ENCODE measurements around the gene ATP9A.
"Not testable (repeated sequence)": the region's sequence is repeated elsewhere in the genome, so short reads cannot be mapped to it uniquely, and the experiment has no call there.

Gene ATP9A

GRCh38 chr20:51796340-51796739 lies 28.1 kb upstream of the ATP9A start:
- no peak for DNase-seq

- no peak for DNase-seq
These were observed 24.8 kb upstream of the ATP9A start for GRCh38 chr20:51792960-51793359.

- DNase-seq: no peak
These were observed 23.4 kb upstream of the ATP9A start for GRCh38 chr20:51791626-51792025.

GRCh38 chr20:51790256-51790655 lies 22.1 kb upstream of the ATP9A start:
- no peak for DNase-seq

GRCh38 chr20:51789434-51789833 lies 21.2 kb upstream of the ATP9A start:
- peak in 1 of 2 donors; percentile 22 for DNase-seq

- no peak for DNase-seq
These were observed 20.6 kb upstream of the ATP9A start for GRCh38 chr20:51788822-51789221.

- DNase-seq: no peak
These were observed 16.1 kb upstream of the ATP9A start for GRCh38 chr20:51784299-51784698.

- not testable (repeated sequence) for DNase-seq
These were observed 10.1 kb upstream of the ATP9A start for GRCh38 chr20:51778229-51778759.

GRCh38 chr20:51775241-51775640 lies 7.1 kb upstream of the ATP9A start:
- DNase-seq: no peak

- DNase-seq: no peak
These were observed 4.0 kb upstream of the ATP9A start for GRCh38 chr20:51772236-51772635.

GRCh38 chr20:51769976-51770615 lies 1.9 kb upstream of the ATP9A start:
- peak; percentile 14 to 24 for DNase-seq

- no peak for DNase-seq
These were observed 748 bp upstream of the ATP9A start for GRCh38 chr20:51768759-51769517.

GRCh38 chr20:51766994-51767866 lies 960 bp downstream of the ATP9A start:
- DNase-seq: no peak

- not testable (repeated sequence) for DNase-seq
These were observed 2.8 kb downstream of the ATP9A start for GRCh38 chr20:51765381-51765780.

GRCh38 chr20:51763965-51764602 lies 4.1 kb downstream of the ATP9A start:
- peak; percentile 32 to 39 for DNase-seq

- DNase-seq: no peak
These were observed 7.2 kb downstream of the ATP9A start for GRCh38 chr20:51760905-51761546.

- no peak for DNase-seq
These were observed 8.2 kb downstream of the ATP9A start for GRCh38 chr20:51759769-51760510.

GRCh38 chr20:51758978-51759544 lies 9.1 kb downstream of the ATP9A start:
- no peak for DNase-seq

GRCh38 chr20:51757226-51757625 lies 11.0 kb downstream of the ATP9A start:
- no peak for DNase-seq

GRCh38 chr20:51756653-51757052 lies 11.5 kb downstream of the ATP9A start:
- DNase-seq: no peak

GRCh38 chr20:51753220-51753619 lies 15.0 kb downstream of the ATP9A start:
- DNase-seq: not testable (repeated sequence)
